Sigmoid colon (tissue), 7 donors: ENCODE data around the gene STARD13. TPM values are rescaled to one million over a fixed set of nuclear protein-coding genes. Genes with fewer than 3 reads are reported as not detected.

Experiments
- DNase-seq: peaks from one replicate; pipeline ENCODE4 v3.0.0-alpha.2; 2019
- H3K27ac ChIP-seq, 4 donors: fragments of 200-600 bp; sonication (generic); one replicate each; pipeline ENCODE4 v1.5.1; 2016 to 2019; ENCODE audit warnings: mild to moderate bottlenecking in 1 of 4
- H3K27me3 ChIP-seq, 3 donors: fragments of 200-600 bp; sonication (generic); one replicate each; pipeline ENCODE4 v1.5.1; 2019; ENCODE audit warnings: mild to moderate bottlenecking in 1 of 3
- H3K36me3 ChIP-seq, 4 donors: fragments of 200-600 bp; sonication (generic); one replicate each; pipeline ENCODE4 v1.5.1; 2016 to 2019
- H3K4me1 ChIP-seq, 4 donors: fragments of 200-600 bp; sonication (generic); one replicate each; pipeline ENCODE4 v1.5.1; 2017 to 2019
- H3K4me3 ChIP-seq, 4 donors: fragments of 200-600 bp; sonication (generic); one replicate each; pipeline ENCODE4 v1.5.1; 2017 to 2019; ENCODE audit warnings: mild to moderate bottlenecking in 2 of 4, moderate library complexity in 1 of 4
- H3K9me3 ChIP-seq, 4 donors: fragments of 200-600 bp in 3 of 4; sonication (generic) in 3 of 4; one replicate each; pipeline versions ENCODE4 v1.5.1 to v1.6.1; 2013 to 2019
- EP300 ChIP-seq, 4 donors: sonication (generic); formaldehyde crosslinking; IDR thresholded peaks; one replicate each; pipeline ENCODE4 v1.6.1; 2017; ENCODE audit warnings: antibody characterized with exemption in 4 of 4
- POLR2A ChIP-seq, 2 donors: fragments of 450-650 bp; IDR thresholded peaks; one replicate each; pipeline ENCODE4 v1.6.1; 2016; ENCODE audit warnings: antibody characterized with exemption in 2 of 2, mild to moderate bottlenecking in 2 of 2, moderate library complexity in 2 of 2
- POLR2AphosphoS5 ChIP-seq, 4 donors: sonication (generic); formaldehyde crosslinking; IDR thresholded peaks; one replicate each; pipeline ENCODE4 v1.6.1; 2017; ENCODE audit warnings: antibody characterized with exemption in 4 of 4
- WGBS, 2 donors: extraction: QIAGEN DNeasy Blood & Tissue Kit; methylation state at CpG; one replicate each; pipeline ENCODE4 v1.1.7; 2013; 5-methylcytosine and 5-hydroxymethylcytosine counted together
- intact Hi-C: fragments of 100-400 bp; cut with DNase I; formaldehyde crosslinking; loops from one replicate; pipeline ENCODE4 v1.15.1; 2023
- polyA plus RNA-seq, 3 donors: library from polyadenylated mRNA; stranded (reverse); fragments of 200-250 nt; gene quantifications; one replicate each; pipeline ENCODE4 v1.2.3, GENCODE V29; 2013
- total RNA-seq, 4 donors: library from RNA; depleted of rRNA; stranded (reverse); fragments of >200 nt; gene quantifications; one replicate each; pipeline ENCODE4 v1.1.0, GENCODE V29; 2016
- TF ChIP-seq, protein P1 (sequence below), 4 experiments: fragments of 450-650 bp in 3 of 4; fragments of 200-600 bp in 1 of 4; IDR thresholded peaks; one replicate each; pipeline ENCODE4 v1.5.1; 2016 to 2019; ENCODE audit warnings: antibody characterized with exemption in 4 of 4, mild to moderate bottlenecking in 3 of 4, moderate library complexity in 2 of 4
- donor health status: healthy with polysubstance abuse.
- donor health status: Bipolar disorder and iron deficiency.
- donor health status: healthy.

Gene STARD13
- total and polyA plus RNA-seq, 7 donors, result 3.7 to 102 (median 66.7) TPM

DNA sequence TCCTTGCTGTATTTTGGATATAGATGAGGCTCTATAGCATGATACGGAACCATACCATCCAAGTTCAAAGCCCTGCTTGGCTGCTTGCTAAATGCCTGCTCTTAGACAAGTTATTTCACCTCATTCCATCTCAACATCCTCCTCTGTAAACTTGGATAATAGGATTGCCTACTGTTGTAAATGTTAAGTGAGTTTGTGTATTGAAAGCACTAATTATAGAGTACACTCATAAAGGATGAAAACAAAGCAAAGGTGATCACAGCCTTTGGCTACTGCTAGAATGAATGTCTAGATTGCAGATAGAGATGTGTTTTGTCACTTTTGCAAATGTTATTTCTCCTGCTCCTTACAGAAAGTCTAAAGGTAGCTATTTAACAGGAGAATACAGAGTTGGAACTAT lies 34.3 kb upstream of the STARD13 start:
- TF ChIP-seq POLR2AphosphoS5 (IDR thresholded peaks at IDR 0.05) (no peak), POLR2A (IDR thresholded peaks at IDR 0.05) (no peak), EP300 (IDR thresholded peaks at IDR 0.05) (no peak)
- TF ChIP-seq, protein P1, sequence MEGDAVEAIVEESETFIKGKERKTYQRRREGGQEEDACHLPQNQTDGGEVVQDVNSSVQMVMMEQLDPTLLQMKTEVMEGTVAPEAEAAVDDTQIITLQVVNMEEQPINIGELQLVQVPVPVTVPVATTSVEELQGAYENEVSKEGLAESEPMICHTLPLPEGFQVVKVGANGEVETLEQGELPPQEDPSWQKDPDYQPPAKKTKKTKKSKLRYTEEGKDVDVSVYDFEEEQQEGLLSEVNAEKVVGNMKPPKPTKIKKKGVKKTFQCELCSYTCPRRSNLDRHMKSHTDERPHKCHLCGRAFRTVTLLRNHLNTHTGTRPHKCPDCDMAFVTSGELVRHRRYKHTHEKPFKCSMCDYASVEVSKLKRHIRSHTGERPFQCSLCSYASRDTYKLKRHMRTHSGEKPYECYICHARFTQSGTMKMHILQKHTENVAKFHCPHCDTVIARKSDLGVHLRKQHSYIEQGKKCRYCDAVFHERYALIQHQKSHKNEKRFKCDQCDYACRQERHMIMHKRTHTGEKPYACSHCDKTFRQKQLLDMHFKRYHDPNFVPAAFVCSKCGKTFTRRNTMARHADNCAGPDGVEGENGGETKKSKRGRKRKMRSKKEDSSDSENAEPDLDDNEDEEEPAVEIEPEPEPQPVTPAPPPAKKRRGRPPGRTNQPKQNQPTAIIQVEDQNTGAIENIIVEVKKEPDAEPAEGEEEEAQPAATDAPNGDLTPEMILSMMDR (IDR thresholded peaks at IDR 0.05), result no peak
- Histone ChIP-seq H3K9me3 (no peaks in the 10 kb centered on the region), H3K27me3 (no peaks in the 10 kb centered on the region), H3K36me3 (no peaks in the 10 kb centered on the region), H3K4me1 (peaks cover 0 to 35% (median 11%) of the 10 kb centered on the region in 4 donors), H3K4me3 (no peak overlapping the region), H3K27ac (no peak overlapping the region)
- intact Hi-C loops, result no loop called here
- WGBS, 2 donors, result 54 to 88% methylated on average over 1 of the region's 1 CpG
- DNase-seq, result no peak

DNA sequence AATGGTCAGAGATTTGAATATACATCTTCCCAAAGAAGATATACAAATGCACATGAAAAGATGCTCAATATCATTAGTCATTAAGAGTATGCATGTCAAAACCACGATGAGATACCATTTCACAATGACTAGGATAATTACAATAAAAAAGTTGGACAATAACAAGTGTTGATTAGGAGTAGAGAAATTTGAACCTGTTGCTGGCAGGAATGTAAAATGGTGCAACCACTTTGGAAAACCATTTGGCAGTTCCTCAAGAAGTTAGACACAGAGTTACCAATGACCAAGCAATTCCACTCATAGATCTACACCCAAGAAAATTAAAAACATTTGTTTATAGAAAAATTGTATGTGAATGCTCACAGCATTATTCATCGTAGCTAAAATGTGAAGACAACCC lies 33.2 kb upstream of the STARD13 start:
- Histone ChIP-seq H3K36me3 (no peaks in the 10 kb centered on the region), H3K9me3 (no peaks in the 10 kb centered on the region), H3K27ac (no peak overlapping the region), H3K4me3 (no peak overlapping the region), H3K27me3 (no peaks in the 10 kb centered on the region), H3K4me1 (peaks cover 0 to 24% (median 5%) of the 10 kb centered on the region in 4 donors)
- intact Hi-C loops, result no loop called here
- TF ChIP-seq EP300 (IDR thresholded peaks at IDR 0.05) (no peak), POLR2AphosphoS5 (IDR thresholded peaks at IDR 0.05) (no peak), POLR2A (IDR thresholded peaks at IDR 0.05) (no peak)
- TF ChIP-seq, protein P1 (IDR thresholded peaks at IDR 0.05), result no peak
- DNase-seq, result no peak
- 91 to 93% methylated on average over 2 of the region's 2 CpGs for WGBS, 2 donors

DNA sequence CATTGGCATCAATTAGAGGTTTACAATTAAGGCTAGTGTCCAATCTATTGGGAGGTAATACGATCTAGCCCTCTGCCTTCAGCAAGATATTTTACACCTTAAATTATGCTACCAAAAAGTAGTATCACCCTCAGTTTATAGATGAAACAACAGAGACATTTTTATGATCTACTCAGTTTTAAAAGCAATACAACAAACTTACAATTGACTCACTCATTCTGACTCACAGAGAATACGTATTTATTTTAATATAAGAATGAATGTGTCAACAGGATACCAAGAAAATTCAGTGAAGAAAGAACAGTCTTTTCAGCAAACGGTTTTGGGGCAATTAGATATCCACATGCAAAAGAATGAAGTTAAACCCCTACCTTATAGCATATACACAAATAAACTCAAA lies 32.5 kb upstream of the STARD13 start:
- Histone ChIP-seq H3K4me1 (peaks cover 0 to 21% (median 0%) of the 10 kb centered on the region in 4 donors), H3K27ac (no peak overlapping the region), H3K9me3 (no peaks in the 10 kb centered on the region), H3K36me3 (no peaks in the 10 kb centered on the region), H3K27me3 (no peaks in the 10 kb centered on the region), H3K4me3 (no peak overlapping the region)
- DNase-seq, result no peak
- no peak for TF ChIP-seq EP300 (IDR thresholded peaks at IDR 0.05)
- TF ChIP-seq, protein P1 (IDR thresholded peaks at IDR 0.05), result no peak
- TF ChIP-seq POLR2A (IDR thresholded peaks at IDR 0.05), result no peak
- no peak for TF ChIP-seq POLR2AphosphoS5 (IDR thresholded peaks at IDR 0.05)
- WGBS, 2 donors, result 90 to 91% methylated on average over 3 of the region's 3 CpGs
- intact Hi-C loops, result no loop called here

DNA sequence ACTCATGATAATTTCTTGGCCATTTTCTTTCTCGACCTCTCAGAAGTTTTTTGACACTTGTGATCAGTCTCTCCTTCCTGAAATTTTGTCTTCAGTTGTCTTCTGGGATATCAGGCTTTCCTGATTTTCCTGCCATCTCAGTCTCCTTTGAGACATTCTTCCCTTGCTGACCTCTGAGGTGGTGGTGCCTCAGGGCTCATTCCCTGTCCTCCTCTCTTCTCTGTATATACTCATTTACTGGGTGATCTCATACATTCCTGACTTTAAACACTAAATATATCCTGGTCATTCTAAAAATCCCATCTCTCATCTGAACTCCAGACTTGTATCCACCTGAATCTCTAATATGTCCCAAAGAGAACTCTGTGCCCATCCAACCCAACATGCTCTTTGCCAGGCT lies 31.3 kb upstream of the STARD13 start:
- no peaks in the 10 kb centered on the region for H3K27me3 ChIP-seq
- intact Hi-C loops, result no loop called here
- TF ChIP-seq POLR2A (IDR thresholded peaks at IDR 0.05) (no peak), POLR2AphosphoS5 (IDR thresholded peaks at IDR 0.05) (no peak), EP300 (IDR thresholded peaks at IDR 0.05) (no peak)
- TF ChIP-seq, protein P1 (IDR thresholded peaks at IDR 0.05), result no peak
- no peak overlapping the region for H3K27ac ChIP-seq
- H3K4me3 ChIP-seq, result no peak overlapping the region
- WGBS, 2 donors, result 78 to 92% methylated on average over 1 of the region's 1 CpG
- no peaks in the 10 kb centered on the region for H3K36me3 ChIP-seq
- H3K4me1 ChIP-seq, result peaks cover 0 to 21% (median 6%) of the 10 kb centered on the region in 4 donors
- no peaks in the 10 kb centered on the region for H3K9me3 ChIP-seq
- DNase-seq, result no peak

DNA sequence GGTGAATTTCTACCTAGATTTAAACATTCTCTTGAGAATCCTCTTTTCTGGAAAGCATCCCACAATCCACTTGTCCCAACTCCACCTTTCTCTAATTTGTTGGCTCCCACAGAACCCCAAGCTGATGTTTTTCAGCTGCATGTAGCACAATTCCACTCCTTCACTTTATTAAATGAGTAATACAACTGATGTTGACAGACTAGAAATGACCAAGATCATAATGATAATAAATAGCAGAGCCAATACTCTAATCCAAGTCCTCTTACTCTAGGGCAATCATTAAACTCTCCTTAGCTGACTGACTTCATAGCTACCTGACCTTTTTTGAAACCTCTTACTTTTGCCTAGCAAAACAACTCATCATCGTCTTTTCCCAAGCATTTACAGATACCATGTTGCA lies 27.9 kb upstream of the STARD13 start:
- TF ChIP-seq EP300 (IDR thresholded peaks at IDR 0.05) (no peak), POLR2AphosphoS5 (IDR thresholded peaks at IDR 0.05) (no peak), POLR2A (IDR thresholded peaks at IDR 0.05) (no peak)
- TF ChIP-seq, protein P1 (IDR thresholded peaks at IDR 0.05), result no peak
- intact Hi-C loops, result no loop called here
- no peak overlapping the region for H3K27ac ChIP-seq

More for the DNA sequence above, 27.9 kb upstream of the STARD13 start:
- 92 to 94% methylated on average over 1 of the region's 1 CpG for WGBS, 2 donors
- DNase-seq, result no peak
- no peak overlapping the region for H3K4me3 ChIP-seq
- H3K27me3 ChIP-seq, result no peaks in the 10 kb centered on the region
- H3K36me3 ChIP-seq, result no peaks in the 10 kb centered on the region
- H3K4me1 ChIP-seq, result peaks cover 0 to 18% (median 9%) of the 10 kb centered on the region in 4 donors
- no peaks in the 10 kb centered on the region for H3K9me3 ChIP-seq
